H1 (cell line): ENCODE measurements around the gene NUDT1. TPM values are rescaled to one million over a fixed set of nuclear protein-coding genes. Genes with fewer than 3 reads are reported as not detected.

Source experiments
- CTCF ChIA-PET: fragments of 300-600 bp; sonication (Branson Sonifier 250); formaldehyde crosslinking; loops from one replicate; lab custom pipeline; 2021; ENCODE audit not compliant: partially characterized antibody; lab: Charles Lee
- POLR2A ChIA-PET: fragments of 300-600 bp; sonication (Branson Sonifier 250); formaldehyde crosslinking; loops from one replicate; lab custom pipeline; 2021; ENCODE audit warnings: inconsistent platforms; ENCODE audit not compliant: partially characterized antibody; lab: Charles Lee
- DNase-seq, 2 experiments: peaks; one replicate each; pipeline versions ENCODE4 v3.0.0 to v3.0.0-alpha.2; 2010 to 2022; ENCODE audit warnings: low spot score in 2 of 2, low read depth in 1 of 2, mixed read lengths in 1 of 2
- FAIRE-seq: peaks from 2 replicates; lab custom pipeline; 2011; peaks lifted over from hg19 to GRCh38; lab: Jason Lieb, UNC
- H2AFZ ChIP-seq: 2 replicates; pipeline ENCODE4 v1.8.1; 2012; ENCODE audit warnings: low read length, inconsistent platforms
- H2AK5ac ChIP-seq: 2 replicates; pipeline ENCODE4 v1.6.1; 2013; ENCODE audit warnings: low read depth, low read length
- H2BK120ac ChIP-seq: replicated peaks from 2 replicates; pipeline ENCODE3; 2013; ENCODE audit warnings: low read depth, low read length, inconsistent platforms
- H2BK12ac ChIP-seq: 2 replicates; pipeline ENCODE4 v1.6.1; 2013; ENCODE audit warnings: low read depth, low read length
- H2BK15ac ChIP-seq: 2 replicates; pipeline ENCODE4 v1.6.1; 2013; ENCODE audit warnings: low read length
- H2BK20ac ChIP-seq: 2 replicates; pipeline ENCODE4 v1.6.1; 2013; ENCODE audit warnings: low read length
- H2BK5ac ChIP-seq: 2 replicates; pipeline ENCODE4 v1.6.1; 2013; ENCODE audit warnings: low read depth, low read length
- H3K14ac ChIP-seq: 2 replicates; pipeline ENCODE4 v1.6.1; 2013; ENCODE audit warnings: inconsistent platforms; ENCODE audit not compliant: insufficient read length
- H3K18ac ChIP-seq: 2 replicates; pipeline ENCODE4 v1.6.1; 2013; ENCODE audit warnings: low read length; ENCODE audit errors: extremely low read depth
- H3K23ac ChIP-seq: 2 replicates; pipeline ENCODE4 v1.6.1; 2013; ENCODE audit warnings: inconsistent platforms; ENCODE audit not compliant: insufficient read length
- H3K23me2 ChIP-seq: 2 replicates; pipeline ENCODE4 v1.6.1; 2013; ENCODE audit warnings: low read depth, low read length
- H3K27ac ChIP-seq: 2 replicates; pipeline ENCODE4 v1.6.1; 2011; ENCODE audit warnings: low read depth, low read length, inconsistent platforms
- H3K27me3 ChIP-seq, 4 experiments: replicated peaks in 1 of 4; 1 replicate in 1 of 4; 2 replicates in 3 of 4; pipeline versions ENCODE4 v1.6.1 to v1.8.1; 2011 to 2013; ENCODE audit warnings: low read length in 3 of 4, mild to moderate bottlenecking in 3 of 4, inconsistent platforms in 2 of 4, mixed read lengths in 2 of 4, moderate library complexity in 1 of 4; ENCODE audit not compliant: control insufficient read depth in 3 of 4, insufficient read depth in 3 of 4; ENCODE audit errors: extremely low read depth in 1 of 4
- H3K36me3 ChIP-seq, 4 experiments: 2 replicates each; pipeline versions ENCODE4 v1.6.1 to v1.8.1; 2011 to 2013; ENCODE audit warnings: mild to moderate bottlenecking in 4 of 4, low read length in 3 of 4, moderate library complexity in 2 of 4, control low read depth in 1 of 4, inconsistent platforms in 1 of 4; ENCODE audit not compliant: insufficient read depth in 4 of 4, control insufficient read depth in 2 of 4
- H3K4ac ChIP-seq: replicated peaks from 2 replicates; pipeline ENCODE3; 2013; ENCODE audit warnings: low read length, low read depth, mixed read lengths, inconsistent platforms; ENCODE audit not compliant: insufficient read length
- H3K4me1 ChIP-seq, 4 experiments: replicated peaks in 1 of 4; 1 replicate in 1 of 4; 2 replicates in 3 of 4; pipeline versions ENCODE4 v1.6.1 to v1.8.1; 2011 to 2013; ENCODE audit warnings: low read length in 3 of 4, inconsistent platforms in 2 of 4, mixed read lengths in 1 of 4; ENCODE audit not compliant: insufficient read depth in 4 of 4, control insufficient read depth in 3 of 4
- H3K4me2 ChIP-seq, 2 experiments: 2 replicates each; pipeline versions ENCODE4 v1.6.1 to v1.8.1; 2011 to 2013; ENCODE audit warnings: low read depth in 2 of 2, low read length in 2 of 2, control low read depth in 1 of 2, inconsistent platforms in 1 of 2, mild to moderate bottlenecking in 1 of 2; ENCODE audit not compliant: insufficient read depth in 1 of 2
- H3K4me3 ChIP-seq, 4 experiments: fragments of 200-600, 300-600 bp in 1 of 4; sonication (generic), shearing (Covaris generic), sonication (Bioruptor Twin) in 1 of 4; 2 replicates each; pipeline versions ENCODE4 v1.5.1 to v1.8.1; 2011 to 2016; ENCODE audit warnings: low read length in 4 of 4, low read depth in 3 of 4, control low read depth in 2 of 4, inconsistent platforms in 2 of 4, mild to moderate bottlenecking in 2 of 4, mixed read lengths in 1 of 4, moderate library complexity in 1 of 4; ENCODE audit not compliant: insufficient read depth in 2 of 4; ENCODE audit errors: extremely low read depth in 1 of 4
- H3K56ac ChIP-seq: replicated peaks from 2 replicates; pipeline ENCODE3; 2013; ENCODE audit warnings: low read depth, mild to moderate bottlenecking, mixed read lengths, low read length, inconsistent platforms; ENCODE audit not compliant: insufficient read length
- H3K79me1 ChIP-seq: 2 replicates; pipeline ENCODE4 v1.6.1; 2013; ENCODE audit warnings: low read depth, low read length, control low read depth
- H3K79me2 ChIP-seq, 2 experiments: 2 replicates each; pipeline versions ENCODE4 v1.6.1 to v1.8.1; 2012 to 2013; ENCODE audit warnings: low read length in 2 of 2, mild to moderate bottlenecking in 2 of 2, inconsistent platforms in 1 of 2; ENCODE audit not compliant: insufficient read depth in 2 of 2, control insufficient read depth in 1 of 2
- H3K9ac ChIP-seq, 4 experiments: replicated peaks in 1 of 4; 1 replicate in 1 of 4; 2 replicates in 3 of 4; pipeline versions ENCODE4 v1.6.1 to v1.8.1; 2011 to 2013; ENCODE audit warnings: low read depth in 3 of 4, low read length in 3 of 4, control low read depth in 2 of 4, mild to moderate bottlenecking in 2 of 4, moderate library complexity in 2 of 4, inconsistent platforms in 1 of 4; ENCODE audit errors: extremely low read depth in 1 of 4
- H3K9me3 ChIP-seq, 2 experiments: 2 replicates each; pipeline versions ENCODE4 v1.6.1 to v1.8.1; 2012 to 2013; ENCODE audit warnings: mild to moderate bottlenecking in 2 of 2, moderate library complexity in 2 of 2, control low read depth in 1 of 2, inconsistent platforms in 1 of 2, low read depth in 1 of 2, low read length in 1 of 2, mixed read lengths in 1 of 2; ENCODE audit not compliant: insufficient read depth in 2 of 2
- H4K20me1 ChIP-seq, 2 experiments: replicated peaks in 1 of 2; 2 replicates each; pipeline versions ENCODE3 to v1.8.1; 2011 to 2013; ENCODE audit warnings: inconsistent platforms in 2 of 2, low read length in 2 of 2, mild to moderate bottlenecking in 1 of 2; ENCODE audit not compliant: insufficient read depth in 2 of 2, control insufficient read depth in 1 of 2
- H4K5ac ChIP-seq: 2 replicates; pipeline ENCODE4 v1.6.1; 2013; ENCODE audit warnings: low read length, low read depth, mixed read lengths, inconsistent platforms; ENCODE audit not compliant: insufficient read length
- H4K8ac ChIP-seq: 2 replicates; pipeline ENCODE4 v1.8.0; 2013; ENCODE audit warnings: mild to moderate bottlenecking, moderate library complexity, low read length, inconsistent platforms; ENCODE audit not compliant: insufficient read depth; ENCODE audit errors: extremely low read depth
- H4K91ac ChIP-seq: replicated peaks from 2 replicates; pipeline ENCODE3; 2013; ENCODE audit warnings: low read length, mixed read lengths, inconsistent platforms; ENCODE audit not compliant: insufficient read length
- CBX8 ChIP-seq: fragments of 300-800, 300-1000 bp; sonication (generic); IDR thresholded peaks from 2 replicates; pipeline ENCODE4 v1.7.1; 2016; ENCODE audit warnings: low read depth, low read length, borderline replicate concordance
- CTBP2 ChIP-seq: IDR thresholded peaks from 2 replicates; pipeline ENCODE4 v1.7.0; 2011; ENCODE audit warnings: borderline replicate concordance, mild to moderate bottlenecking, moderate library complexity, mixed read lengths, low read length; ENCODE audit not compliant: insufficient read depth, insufficient read length
- E2F6 ChIP-seq: IDR thresholded peaks from 2 replicates; pipeline ENCODE4 v1.6.1; 2012; ENCODE audit warnings: inconsistent platforms
- KDM1A ChIP-seq: fragments of 200-600, 300-600 bp; sonication (generic); IDR thresholded peaks from 2 replicates; pipeline ENCODE4 v1.7.1; 2016; ENCODE audit warnings: mild to moderate bottlenecking, low read length, borderline replicate concordance
- KDM4A ChIP-seq: IDR thresholded peaks from one replicate; pipeline ENCODE4 v1.7.1; 2012; ENCODE audit warnings: low read depth, mild to moderate bottlenecking, moderate library complexity, low read length, inconsistent platforms; ENCODE audit not compliant: severe bottlenecking
- NANOG ChIP-seq: IDR thresholded peaks from 2 replicates; pipeline ENCODE4 v1.6.1; 2011; ENCODE audit warnings: low read length, low read depth, mild to moderate bottlenecking, inconsistent platforms; ENCODE audit not compliant: insufficient read depth, poor library complexity, severe bottlenecking
- PHF8 ChIP-seq: fragments of 200-600 bp; sonication (generic); conservative IDR thresholded peaks from 2 replicates; pipeline ENCODE4 v1.7.1; 2012; ENCODE audit warnings: low read depth, mild to moderate bottlenecking, inconsistent platforms, low read length, moderate library complexity
- POLR2A ChIP-seq, 2 experiments: IDR thresholded peaks; 1 replicate in 1 of 2; 2 replicates in 1 of 2; pipeline ENCODE4 v1.6.1; 2011; ENCODE audit warnings: low read depth in 2 of 2, low read length in 2 of 2, mild to moderate bottlenecking in 2 of 2; ENCODE audit errors: control extremely low read depth in 1 of 2
- SIN3A ChIP-seq, 2 experiments: IDR thresholded peaks in 1 of 2; conservative IDR thresholded peaks in 1 of 2; 2 replicates each; pipeline ENCODE4 v1.6.1; 2011 to 2012; ENCODE audit warnings: low read length in 2 of 2, improper control_type of control experiment in 1 of 2, low read depth in 1 of 2, mild to moderate bottlenecking in 1 of 2
- SRF ChIP-seq: IDR thresholded peaks from 2 replicates; pipeline ENCODE4 v1.6.1; 2011; ENCODE audit warnings: mild to moderate bottlenecking, low read depth, low read length, moderate library complexity
- WGBS, 2 experiments: shearing (Covaris generic) in 1 of 2; methylation state at CpG; one replicate each; pipeline versions ENCODE4 v1.1.6 to v1.1.7; 2013 to 2015; ENCODE audit warnings: low lambda C conversion rate in 2 of 2, mixed read lengths in 2 of 2, inconsistent platforms in 1 of 2, low coverage in 1 of 2, missing lambda C conversion rate in 1 of 2; ENCODE audit not compliant: insufficient replicate concordance in 2 of 2, insufficient coverage in 1 of 2, insufficient read length in 1 of 2; ENCODE audit errors: extremely low coverage in 1 of 2, missing lambda C conversion rate in 1 of 2; 5-methylcytosine and 5-hydroxymethylcytosine counted together
- polyA plus RNA-seq, 7 experiments: library from polyadenylated mRNA; depleted of rRNA in 3 of 7; stranded (reverse) in 5 of 7; unstranded in 2 of 7; fragments of >200 nt in 5 of 7; fragments of 200-250 nt in 2 of 7; gene quantifications; 1 replicate in 5 of 7; 2 replicates in 1 of 7; 4 replicates in 1 of 7; pipeline versions ENCODE4 v1.2.1 to v1.2.3, GENCODE V29; 2011 to 2013; ENCODE audit warnings: missing spikeins in 2 of 7, mixed read lengths in 2 of 7
- total RNA-seq: library from RNA; stranded (reverse); fragmentation: NEBNext Ultra II Directional; extraction: Animal tissue kit (Norgen Biotek cat#: 25700); gene quantifications from 2 replicates; pipeline ENCODE4 v1.2.1, GENCODE V29; 2021

The NUDT1 gene
- total and polyA plus RNA-seq, 2 of the 8 experiments (the other 6 are each of a cell fraction or from before 2014, with no cell fraction given), result 76.1 to 89.5 TPM

- Histone ChIP-seq H3K23ac (no peak overlapping the region), H2BK20ac (no peak overlapping the region), H2BK15ac (no peak overlapping the region), H4K5ac (no peak overlapping the region), H2AFZ (no peak overlapping the region), H3K4me1 (no peaks in the 10 kb centered on the region), H3K27ac (no peak overlapping the region), H3K18ac (no peak overlapping the region), H3K56ac (no peak overlapping the region), H3K14ac (no peak overlapping the region), H3K79me1 (no peaks in the 10 kb centered on the region; the same call in 1 of the 2 replicates), H4K91ac (no peak overlapping the region), H4K20me1 (peaks cover 0 to 6% of the 10 kb centered on the region in 2 experiments), H2AK5ac (no peak overlapping the region), H2BK5ac (no peak overlapping the region), H3K23me2 (no peaks in the 10 kb centered on the region), H2BK120ac (no peak overlapping the region), H3K4ac (no peak overlapping the region), H2BK12ac (no peak overlapping the region), H3K27me3 (no peaks in the 10 kb centered on the region), H3K9ac (no peak overlapping the region), H3K4me2 (no peak overlapping the region), H3K9me3 (no peaks in the 10 kb centered on the region; a peak in 1 of 4 replicates), H3K79me2 (no peaks in the 10 kb centered on the region), H3K4me3 (no peak overlapping the region), H3K36me3 (peaks cover 0 to 9% (median 4%) of the 10 kb centered on the region in 4 experiments; a peak in 4 of 8 replicates), H4K8ac (no peak overlapping the region)
- WGBS, 2 experiments, result 93% methylated on average over 12 of the region's 18 CpGs; no CpG with 5 or more reads in 1 of the 2 experiments
- ChIA-PET CTCF (interaction anchor here (7.4 kb wide), 1 partner anchor 14 kb away, joined by 38 read pairs; no protein-coding TSS in a partner anchor), POLR2A (no interaction called here)
- FAIRE-seq, result no peak
- no peak for DNase-seq
- no peak for TF ChIP-seq SRF
- TF ChIP-seq E2F6, result no peak
- no peak for TF ChIP-seq CBX8
- TF ChIP-seq SIN3A (conservative IDR thresholded peaks at IDR 0.05 in 1 of 2, IDR thresholded peaks at IDR 0.05 in 1 of 2; ENCODE audit: low read depth in 1 of 2, low read length in 2 of 2), result no peak
- TF ChIP-seq KDM1A, result no peak
- TF ChIP-seq POLR2A (IDR thresholded peaks at IDR 0.05; ENCODE audit: control extremely low read depth in 1 of 2, low read depth in 2 of 2, low read length in 2 of 2), result no peak
- no peak for TF ChIP-seq NANOG
- TF ChIP-seq CTBP2, result no peak
- TF ChIP-seq KDM4A, result no peak
- TF ChIP-seq PHF8, result no peak
Observed at GRCh38 chr7:2263176-2263575, 21.1 kb downstream of the NUDT1 start.
